Measurements from ENCODE around the gene BRICD5.

The BRICD5 gene

GRCh38 chr16:2196981-2197511 is 13.6 kb downstream of the BRICD5 start:
- DNase-seq, result no peak

GRCh38 chr16:2196162-2196980 is 14.3 kb downstream of the BRICD5 start, which contains the start of gene CASKIN1:
TSS of gene CASKIN1 (minus strand) at chr16:2196605. CDS start at chr16:2196432, 173 bp downstream.
- DNase-seq, result no peak

- no peak for DNase-seq
Observed at GRCh38 chr16:2195322-2196161, 15.1 kb downstream of the BRICD5 start.

- peak; percentile 37 for DNase-seq
Observed at GRCh38 chr16:2194852-2195321, 15.8 kb downstream of the BRICD5 start.

- DNase-seq, result no peak
Observed at GRCh38 chr16:2194166-2194834, 16.4 kb downstream of the BRICD5 start.

GRCh38 chr16:2191446-2191706 is 19.3 kb downstream of the BRICD5 start:
- DNase-seq, result no peak

- DNase-seq, result no peak
Observed at GRCh38 chr16:2190659-2191445, 19.8 kb downstream of the BRICD5 start.

GRCh38 chr16:2190002-2190658 is 20.5 kb downstream of the BRICD5 start:
- DNase-seq, result no peak

- no peak for DNase-seq
Observed at GRCh38 chr16:2189252-2189893, 21.3 kb downstream of the BRICD5 start.

- no peak for DNase-seq
Observed at GRCh38 chr16:2188395-2188794, 22.3 kb downstream of the BRICD5 start.

- DNase-seq, result no peak
Observed at GRCh38 chr16:2187212-2187611, 23.5 kb downstream of the BRICD5 start.

- no peak for DNase-seq
Observed at GRCh38 chr16:2186505-2186904, 24.2 kb downstream of the BRICD5 start.

GRCh38 chr16:2186064-2186463 is 24.6 kb downstream of the BRICD5 start:
- no peak for DNase-seq

- no peak for DNase-seq
Observed at GRCh38 chr16:2184962-2185361, 25.7 kb downstream of the BRICD5 start.

- no peak for DNase-seq
Observed at GRCh38 chr16:2184346-2184745, 26.3 kb downstream of the BRICD5 start.

GRCh38 chr16:2183671-2184070 is 27.0 kb downstream of the BRICD5 start:
- no peak for DNase-seq

- DNase-seq, result no peak
Observed at GRCh38 chr16:2181952-2182351, 28.7 kb downstream of the BRICD5 start.

GRCh38 chr16:2180962-2181923 is 29.4 kb downstream of the BRICD5 start:
- no peak for DNase-seq

GRCh38 chr16:2180461-2180860 is 30.2 kb downstream of the BRICD5 start:
- no peak for DNase-seq

GRCh38 chr16:2179576-2179975 is 31.1 kb downstream of the BRICD5 start:
- no peak for DNase-seq

All from SHP77 treated with DMSO at 0.1 percent for 48 hours (cell line).